Measurements from ENCODE around the gene PTPRS.

GRCh38 chr19:5307655-5308054 lies 33.0 kb downstream of the PTPRS start:
- TF ChIP-seq KAT2B (IDR thresholded peaks at IDR 0.05; ENCODE audit: low read depth, low read length) (no peak), POLR2A (conservative IDR thresholded peaks at IDR 0.05) (no peak), ZNF384 (IDR thresholded peaks at IDR 0.05; ENCODE audit: low read depth, low read length) (no peak), ZFX (CRISPR knock-in tag; IDR thresholded peaks at IDR 0.05) (no peak), TCF7L2 (IDR thresholded peaks at IDR 0.05; ENCODE audit: low read depth, low read length) (no peak), CEBPB (tag; IDR thresholded peaks at IDR 0.05) (no peak)

Data from K562 (cell line).